Mesendoderm (in vitro differentiated cells): Measurements from ENCODE around the gene OR7A5. TPM values are rescaled to one million over a fixed set of nuclear protein-coding genes. Genes with fewer than 3 reads are reported as not detected.
"Not testable (repeated sequence)": the region's sequence is repeated elsewhere in the genome, so short reads cannot be mapped to it uniquely, and the experiment has no call there.

Source experiments
- DNase-seq: peaks from one replicate; pipeline ENCODE4 v3.0.0; 2013
- H2AK5ac ChIP-seq: 2 replicates; pipeline ENCODE4 v1.6.1; 2013; ENCODE audit warnings: low read length, inconsistent platforms
- H2BK120ac ChIP-seq: 2 replicates; pipeline ENCODE4 v1.6.1; 2013; ENCODE audit warnings: low read depth, mild to moderate bottlenecking, low read length, moderate library complexity, mixed read lengths
- H2BK15ac ChIP-seq: replicated peaks from 2 replicates; pipeline ENCODE4 v1.6.1; 2013; ENCODE audit warnings: low read depth, mild to moderate bottlenecking, moderate library complexity
- H2BK5ac ChIP-seq: 2 replicates; pipeline ENCODE4 v1.6.1; 2013; ENCODE audit warnings: low read length, inconsistent platforms
- H3K18ac ChIP-seq: 2 replicates; pipeline ENCODE4 v1.6.1; 2013; ENCODE audit warnings: mild to moderate bottlenecking, low read length, mixed read lengths
- H3K23ac ChIP-seq: one replicate; pipeline ENCODE4 v1.6.1; 2013; ENCODE audit warnings: low read length
- H3K27ac ChIP-seq: 2 replicates; pipeline ENCODE4 v1.5.1; 2013; ENCODE audit warnings: low read depth, mild to moderate bottlenecking, inconsistent platforms, low read length, moderate library complexity
- H3K27me3 ChIP-seq: 2 replicates; pipeline ENCODE4 v1.6.1; 2013; ENCODE audit warnings: low read length, control low read depth, mild to moderate bottlenecking, inconsistent platforms; ENCODE audit not compliant: insufficient read depth, poor library complexity
- H3K36me3 ChIP-seq: 2 replicates; pipeline ENCODE4 v1.6.1; 2013; ENCODE audit warnings: low read length, inconsistent platforms; ENCODE audit not compliant: control insufficient read depth, insufficient read depth
- H3K4ac ChIP-seq: one replicate; pipeline ENCODE4 v1.6.1; 2013; ENCODE audit warnings: low read depth, mild to moderate bottlenecking, low read length, moderate library complexity
- H3K4me1 ChIP-seq: 2 replicates; pipeline ENCODE4 v1.6.1; 2013; ENCODE audit warnings: low read depth, low read length, inconsistent platforms; ENCODE audit not compliant: control insufficient read depth
- H3K4me2 ChIP-seq: 2 replicates; pipeline ENCODE4 v1.6.1; 2013; ENCODE audit warnings: low read length
- H3K4me3 ChIP-seq: 2 replicates; pipeline ENCODE4 v1.5.1; 2013; ENCODE audit warnings: mild to moderate bottlenecking, low read length
- H3K56ac ChIP-seq: one replicate; pipeline ENCODE4 v1.6.1; 2013; ENCODE audit warnings: low read length
- H3K79me1 ChIP-seq: 2 replicates; pipeline ENCODE4 v1.6.1; 2013; ENCODE audit warnings: low read length, inconsistent platforms
- H3K79me2 ChIP-seq: 2 replicates; pipeline ENCODE4 v1.6.1; 2013; ENCODE audit warnings: mild to moderate bottlenecking, low read length; ENCODE audit not compliant: control insufficient read depth, insufficient read depth
- H3K9ac ChIP-seq: 2 replicates; pipeline ENCODE4 v1.6.1; 2013; ENCODE audit warnings: low read length, inconsistent platforms
- H4K5ac ChIP-seq: one replicate; pipeline ENCODE4 v1.6.1; 2013; ENCODE audit warnings: low read length
- H4K8ac ChIP-seq: one replicate; pipeline ENCODE4 v1.6.1; 2013; ENCODE audit warnings: low read depth, mild to moderate bottlenecking, control low read depth, low read length, moderate library complexity
- WGBS: extraction: QIAGEN DNeasy Blood & Tissue Kit; methylation state at CpG from one replicate; pipeline ENCODE4 v1.1.7; 2013; ENCODE audit warnings: low lambda C conversion rate, missing lambda C conversion rate; ENCODE audit not compliant: insufficient coverage; ENCODE audit errors: extremely low coverage; 5-methylcytosine and 5-hydroxymethylcytosine counted together
- small RNA-seq: library from polyadenylated mRNA; stranded (forward); fragments of <200 nt; extraction: miRNeasy Mini kit (QIAGEN cat#:217004); gene quantifications from one replicate; pipeline ENCODE3, GENCODE V24; 2013; ENCODE audit not compliant: insufficient read depth

The OR7A5 gene

DNA sequence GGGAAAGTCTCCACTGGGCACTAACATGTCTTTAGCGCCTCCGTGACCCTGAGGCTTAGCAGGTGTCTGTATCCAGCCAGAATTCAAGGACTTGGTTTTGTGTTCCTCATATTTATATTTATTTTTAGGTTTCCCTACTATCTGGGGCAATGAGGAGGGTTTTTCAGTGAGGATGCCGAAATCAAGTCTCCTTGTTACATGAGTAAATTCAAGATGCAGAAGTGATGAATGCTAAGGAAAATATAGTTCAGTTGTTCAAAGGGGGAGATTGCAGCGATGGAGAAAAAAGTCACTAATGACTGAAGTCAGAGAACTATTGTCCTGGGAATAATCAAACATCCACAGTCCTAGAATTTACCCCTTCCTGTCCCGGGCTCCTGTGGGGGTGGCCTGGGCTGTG lies 55.8 kb downstream of the OR7A5 start:
- no peak overlapping the region for H3K4ac ChIP-seq
- no peak overlapping the region for H3K4me3 ChIP-seq
- no peak overlapping the region for H3K9ac ChIP-seq
- H3K56ac ChIP-seq, result no peak overlapping the region
- no peaks in the 10 kb centered on the region for H3K27me3 ChIP-seq
- no peaks in the 10 kb centered on the region for H3K4me1 ChIP-seq
- H3K4me2 ChIP-seq, result no peak overlapping the region
- no peak for DNase-seq
- no peak overlapping the region for H4K5ac ChIP-seq
- H3K27ac ChIP-seq, result no peak overlapping the region
- H2BK120ac ChIP-seq, result no peak overlapping the region
- no peak overlapping the region for H2BK5ac ChIP-seq
- H4K8ac ChIP-seq, result no peak overlapping the region
- no peaks in the 10 kb centered on the region for H3K36me3 ChIP-seq
- no peak overlapping the region for H3K18ac ChIP-seq
- no peaks in the 10 kb centered on the region for H3K79me1 ChIP-seq
- no CpG with 5 or more reads among the region's 5 CpGs for WGBS
- H2BK15ac ChIP-seq, result no peak overlapping the region
- no peaks in the 10 kb centered on the region for H3K79me2 ChIP-seq
- H2AK5ac ChIP-seq, result no peak overlapping the region
- H3K23ac ChIP-seq, result no peak overlapping the region

DNA sequence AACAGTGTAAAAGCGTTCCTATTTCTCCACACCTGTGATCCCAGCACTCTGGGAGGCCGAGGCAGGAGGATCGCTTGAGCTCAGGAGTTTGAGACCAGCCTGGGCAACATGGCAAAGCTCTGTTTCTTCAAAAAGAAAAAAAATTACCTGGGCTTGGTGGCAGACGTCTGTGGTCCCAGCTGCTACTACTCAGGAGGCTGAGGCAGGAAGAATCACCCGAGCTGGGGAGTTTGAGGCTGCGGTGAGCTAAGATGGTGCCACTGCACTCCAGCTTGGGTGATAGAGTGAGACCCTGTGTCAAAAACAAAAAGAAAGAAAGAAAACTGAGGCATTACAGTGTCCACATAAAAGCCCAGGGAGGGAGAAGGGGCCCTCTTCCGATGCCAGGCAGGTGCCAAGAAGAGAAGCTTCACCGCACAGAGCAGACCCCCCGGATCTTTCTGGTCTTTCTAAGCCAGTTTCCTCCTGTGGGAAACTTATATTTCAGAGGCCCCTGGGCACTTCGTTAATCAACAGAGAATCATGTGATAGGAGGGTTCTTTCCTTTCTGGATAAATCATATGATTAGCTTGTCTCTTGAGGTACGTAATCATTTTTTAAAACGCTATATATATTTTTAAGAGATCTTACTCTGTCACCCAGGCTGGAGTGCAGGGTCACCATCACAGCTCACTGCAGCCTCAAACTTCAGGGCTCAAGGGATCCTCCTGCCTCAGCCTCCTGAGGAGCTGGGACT lies 56.7 kb downstream of the OR7A5 start, which contains the start of gene ADGRE2:
Gene ADGRE2 (minus strand): TSS at position 451 of the 736 bp plus-strand sequence. CDS start 1,804 bp downstream, outside the sequence.
- H2AK5ac ChIP-seq, H2BK120ac ChIP-seq, H3K9ac ChIP-seq, H3K4me3 ChIP-seq, H3K4me1 ChIP-seq, H3K79me1 ChIP-seq, H3K4ac ChIP-seq, H4K8ac ChIP-seq, DNase-seq, H3K23ac ChIP-seq, H2BK15ac ChIP-seq, H3K36me3 ChIP-seq, H3K79me2 ChIP-seq, H3K27ac ChIP-seq, H3K18ac ChIP-seq, H4K5ac ChIP-seq, H3K56ac ChIP-seq, H3K4me2 ChIP-seq, H3K27me3 ChIP-seq, H2BK5ac ChIP-seq: not testable (repeated sequence)
- WGBS, result no CpG with 5 or more reads among the region's 12 CpGs

DNA sequence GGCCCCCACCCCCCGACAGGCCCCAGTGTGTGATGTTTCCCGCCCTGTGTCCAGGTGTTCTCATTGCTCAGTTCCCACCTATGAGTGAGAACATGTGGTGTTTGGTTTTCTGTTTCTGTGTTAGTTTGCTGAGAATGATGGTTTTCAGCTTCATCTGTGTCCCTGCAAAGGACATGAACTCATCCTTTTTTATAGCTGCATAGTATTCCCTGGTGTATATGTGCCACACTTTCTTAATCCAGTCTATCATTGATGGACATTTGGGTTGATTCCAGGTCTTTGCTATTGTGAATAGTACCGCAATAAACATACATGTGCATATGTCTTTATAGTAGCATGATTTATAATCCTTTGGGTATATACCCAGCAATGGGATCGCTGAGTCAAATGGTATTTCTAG lies 57.3 kb downstream of the OR7A5 start:
- H3K79me2 ChIP-seq, H2BK5ac ChIP-seq, H3K4me1 ChIP-seq, H2BK120ac ChIP-seq, H3K56ac ChIP-seq, H2BK15ac ChIP-seq, H3K18ac ChIP-seq, H3K23ac ChIP-seq, H4K8ac ChIP-seq, H3K36me3 ChIP-seq, H2AK5ac ChIP-seq, H3K27me3 ChIP-seq, H3K4me2 ChIP-seq, DNase-seq, H3K4me3 ChIP-seq, H3K4ac ChIP-seq, H3K79me1 ChIP-seq, H3K9ac ChIP-seq, H3K27ac ChIP-seq, H4K5ac ChIP-seq: not testable (repeated sequence)
- WGBS, result no CpG with 5 or more reads among the region's 4 CpGs

Small RNA genes lying within 50 kb of the gene (small RNA-seq; reads per million reads assigned to genes)
- not detected for gene AC005255.1
